ENCODE measurements around the gene NOS1AP.

The NOS1AP gene

GRCh38 chr1:162256287-162256686, 186.8 kb downstream of the NOS1AP start:
- DNase-seq (ENCODE audit: low spot score): no peak

- no peak for DNase-seq (ENCODE audit: low spot score)
These were observed 188.9 kb downstream of the NOS1AP start for GRCh38 chr1:162258394-162258793.

- no peak for DNase-seq (ENCODE audit: low spot score)
These were observed 190.5 kb downstream of the NOS1AP start for GRCh38 chr1:162259894-162260455.

GRCh38 chr1:162264108-162264507, 194.6 kb downstream of the NOS1AP start:
- no peak for DNase-seq (ENCODE audit: low spot score)

- DNase-seq (ENCODE audit: low spot score): no peak
These were observed 196.5 kb downstream of the NOS1AP start for GRCh38 chr1:162265983-162266382.

- DNase-seq (ENCODE audit: low spot score): no peak
These were observed 200.7 kb downstream of the NOS1AP start for GRCh38 chr1:162270016-162270770.

GRCh38 chr1:162271972-162272371, 202.5 kb downstream of the NOS1AP start:
- no peak for DNase-seq (ENCODE audit: low spot score)

- no peak for DNase-seq (ENCODE audit: low spot score)
These were observed 202.9 kb downstream of the NOS1AP start for GRCh38 chr1:162272419-162272818.

GRCh38 chr1:162275622-162276175, 206.2 kb downstream of the NOS1AP start:
- no peak for DNase-seq (ENCODE audit: low spot score)

- DNase-seq (ENCODE audit: low spot score): peak; percentile 41
These were observed 207.0 kb downstream of the NOS1AP start for GRCh38 chr1:162276493-162276892.

GRCh38 chr1:162279136-162279498, 209.6 kb downstream of the NOS1AP start:
- no peak for DNase-seq (ENCODE audit: low spot score)

- no peak for DNase-seq (ENCODE audit: low spot score)
These were observed 211.9 kb downstream of the NOS1AP start for GRCh38 chr1:162281426-162281825.

- no peak for DNase-seq (ENCODE audit: low spot score)
These were observed 214.2 kb downstream of the NOS1AP start for GRCh38 chr1:162283657-162284056.

GRCh38 chr1:162284206-162284955, 214.9 kb downstream of the NOS1AP start:
- no peak for DNase-seq (ENCODE audit: low spot score)

GRCh38 chr1:162285149-162285561, 215.7 kb downstream of the NOS1AP start:
- peak; percentile 43 for DNase-seq (ENCODE audit: low spot score)

- DNase-seq (ENCODE audit: low spot score): no peak
These were observed 221.5 kb downstream of the NOS1AP start for GRCh38 chr1:162291000-162291399.

- no peak for DNase-seq (ENCODE audit: low spot score)
These were observed 222.9 kb downstream of the NOS1AP start for GRCh38 chr1:162292422-162292849.

GRCh38 chr1:162293073-162293692, 223.7 kb downstream of the NOS1AP start:
- DNase-seq (ENCODE audit: low spot score): no peak

- no peak for DNase-seq (ENCODE audit: low spot score)
These were observed 224.5 kb downstream of the NOS1AP start for GRCh38 chr1:162294015-162294414.

GRCh38 chr1:162297208-162297607, 227.7 kb downstream of the NOS1AP start:
- DNase-seq (ENCODE audit: low spot score): no peak

- DNase-seq (ENCODE audit: low spot score): no peak
These were observed 228.8 kb downstream of the NOS1AP start for GRCh38 chr1:162298266-162298665.

- no peak for DNase-seq (ENCODE audit: low spot score)
These were observed 229.5 kb downstream of the NOS1AP start for GRCh38 chr1:162299018-162299417.
